ENCODE data around the gene ZNF687. TPM values are rescaled to one million over a fixed set of nuclear protein-coding genes. Genes with fewer than 3 reads are reported as not detected.

Gene ZNF687
- total and polyA plus RNA-seq, 2 of the 4 experiments (the other 2 are of a cell fraction), result 5.7 to 10.8 TPM

Small RNA genes lying within 50 kb of the gene (microRNA-seq; reads per million reads assigned to microRNA genes)
- not detected for gene RN7SL444P (ENCODE audit: insufficient read depth, insufficient read length)

Small RNA genes lying within 50 kb of the gene (small RNA-seq; reads per million reads assigned to genes)
- gene RN7SL444P, result 0 reads per million in 5 experiments

Other genes with a start within 250 kb of the ZNF687 start
- gene BNIPL, start 245.7 kb upstream of the ZNF687 start, total RNA-seq (2012; rRNA removed), result under 0.01 TPM in 1 of 2 replicates, not detected in the other
- gene BNIPL, start 245.7 kb upstream of the ZNF687 start, polyA plus RNA-seq (2012; rRNA removed), result 0.10 and 0.38 TPM in 2 replicates
- 0.54 and 0.83 TPM in 2 replicates for gene C1orf56, start 234.5 kb upstream of the ZNF687 start, total RNA-seq (2012; rRNA removed)
- gene C1orf56, start 234.5 kb upstream of the ZNF687 start, polyA plus RNA-seq (2012; rRNA removed), result 1.2 and 1.5 TPM in 2 replicates
- gene CDC42SE1, start 222.7 kb upstream of the ZNF687 start, total RNA-seq (2012; rRNA removed), result 47.0 and 48.6 TPM in 2 replicates
- 47.4 and 58.5 TPM in 2 replicates for gene CDC42SE1, start 222.7 kb upstream of the ZNF687 start, polyA plus RNA-seq (2012; rRNA removed)
- 3.6 and 5.3 TPM in 2 replicates for gene MLLT11, start 221.9 kb upstream of the ZNF687 start, total RNA-seq (2012; rRNA removed)
- gene MLLT11, start 221.9 kb upstream of the ZNF687 start, polyA plus RNA-seq (2012; rRNA removed), result 16.6 and 17.5 TPM in 2 replicates
- 11.9 and 12.9 TPM in 2 replicates for gene GABPB2, start 211.5 kb upstream of the ZNF687 start, total RNA-seq (2012; rRNA removed)
- 6.0 and 7.5 TPM in 2 replicates for gene GABPB2, start 211.5 kb upstream of the ZNF687 start, polyA plus RNA-seq (2012; rRNA removed)
- gene SEMA6C, start 135.7 kb upstream of the ZNF687 start, total RNA-seq (2012; rRNA removed), result 0.36 and 0.56 TPM in 2 replicates
- 2.0 and 2.6 TPM in 2 replicates for gene SEMA6C, start 135.7 kb upstream of the ZNF687 start, polyA plus RNA-seq (2012; rRNA removed)
- not detected in 2 replicates for gene TNFAIP8L2, start 125.7 kb upstream of the ZNF687 start, total RNA-seq (2012; rRNA removed)
- gene TNFAIP8L2, start 125.7 kb upstream of the ZNF687 start, polyA plus RNA-seq (2012; rRNA removed), result not detected in 2 replicates
- gene LYSMD1, start 116.4 kb upstream of the ZNF687 start, total RNA-seq (2012; rRNA removed), result 9.2 and 10.4 TPM in 2 replicates
- gene LYSMD1, start 116.4 kb upstream of the ZNF687 start, polyA plus RNA-seq (2012; rRNA removed), result 5.0 and 5.9 TPM in 2 replicates
- gene SCNM1, start 116.2 kb upstream of the ZNF687 start, total RNA-seq (2012; rRNA removed), result 22.2 and 27.4 TPM in 2 replicates
- gene SCNM1, start 116.2 kb upstream of the ZNF687 start, polyA plus RNA-seq (2012; rRNA removed), result 33.2 and 35.3 TPM in 2 replicates
- gene TMOD4, start 106.3 kb upstream of the ZNF687 start, total RNA-seq (2012; rRNA removed), result not detected in 2 replicates
- gene TMOD4, start 106.3 kb upstream of the ZNF687 start, polyA plus RNA-seq (2012; rRNA removed), result 0.22 and 0.27 TPM in 2 replicates
- 51.3 and 53.6 TPM in 2 replicates for gene VPS72, start 92.1 kb upstream of the ZNF687 start, total RNA-seq (2012; rRNA removed)
- 62.3 and 64.5 TPM in 2 replicates for gene VPS72, start 92.1 kb upstream of the ZNF687 start, polyA plus RNA-seq (2012; rRNA removed)
- gene PIP5K1A, start 83.7 kb upstream of the ZNF687 start, total RNA-seq (2012; rRNA removed), result 52.5 and 59.1 TPM in 2 replicates
- gene PIP5K1A, start 83.7 kb upstream of the ZNF687 start, polyA plus RNA-seq (2012; rRNA removed), result 85.5 and 105 TPM in 2 replicates
- gene PSMD4, start 27.6 kb upstream of the ZNF687 start, total RNA-seq (2012; rRNA removed), result 289 and 349 TPM in 2 replicates
- gene PSMD4, start 27.6 kb upstream of the ZNF687 start, polyA plus RNA-seq (2012; rRNA removed), result 282 and 314 TPM in 2 replicates
- gene PI4KB, start 45.1 kb downstream of the ZNF687 start, total RNA-seq (2012; rRNA removed), result 77.2 and 94.5 TPM in 2 replicates
- gene PI4KB, start 45.1 kb downstream of the ZNF687 start, polyA plus RNA-seq (2012; rRNA removed), result 82.4 and 91.5 TPM in 2 replicates
- gene RFX5, start 65.0 kb downstream of the ZNF687 start, total RNA-seq (2012; rRNA removed), result 37.8 and 44.4 TPM in 2 replicates
- 26.8 and 29.3 TPM in 2 replicates for gene RFX5, start 65.0 kb downstream of the ZNF687 start, polyA plus RNA-seq (2012; rRNA removed)
- 21.1 and 21.3 TPM in 2 replicates for gene SELENBP1, start 90.4 kb downstream of the ZNF687 start, total RNA-seq (2012; rRNA removed)
- gene SELENBP1, start 90.4 kb downstream of the ZNF687 start, polyA plus RNA-seq (2012; rRNA removed), result 54.9 and 56.9 TPM in 2 replicates
- gene PSMB4, start 117.3 kb downstream of the ZNF687 start, total RNA-seq (2012; rRNA removed), result 376 and 457 TPM in 2 replicates
- 565 and 640 TPM in 2 replicates for gene PSMB4, start 117.3 kb downstream of the ZNF687 start, polyA plus RNA-seq (2012; rRNA removed)
- 15.0 and 20.8 TPM in 2 replicates for gene POGZ, start 177.2 kb downstream of the ZNF687 start, total RNA-seq (2012; rRNA removed)
- gene POGZ, start 177.2 kb downstream of the ZNF687 start, polyA plus RNA-seq (2012; rRNA removed), result 27.4 and 33.5 TPM in 2 replicates
- 0.28 and 0.36 TPM in 2 replicates for gene CGN, start 229.1 kb downstream of the ZNF687 start, total RNA-seq (2012; rRNA removed)
- 0.34 and 0.36 TPM in 2 replicates for gene CGN, start 229.1 kb downstream of the ZNF687 start, polyA plus RNA-seq (2012; rRNA removed)

All from IMR-90 (cell line).